ENCODE measurements around the gene JTB.

DNA sequence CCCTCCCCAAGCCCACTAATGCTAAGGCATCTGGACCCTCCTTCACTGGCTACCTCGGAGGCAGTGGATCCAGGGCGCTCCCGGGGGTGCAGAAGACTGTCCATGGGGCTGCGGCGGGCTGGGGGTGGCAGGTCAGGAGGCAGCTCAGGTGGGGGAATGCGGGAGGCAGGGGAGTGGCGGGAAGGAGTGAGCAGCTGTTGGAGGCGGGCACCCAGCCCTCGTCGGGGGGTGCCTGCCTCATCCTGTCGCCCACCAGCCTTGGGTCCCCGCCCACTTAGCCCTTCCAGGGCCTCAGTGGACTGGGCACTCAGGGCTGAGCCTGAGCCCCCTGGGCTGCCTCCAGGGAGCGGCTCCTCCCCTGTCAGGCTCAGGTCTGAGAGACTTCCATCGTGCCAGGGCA lies 44.0 kb downstream of the JTB start:
- TF ChIP-seq EZH2 (IDR thresholded peaks at IDR 0.05) (no peak), EZH2phosphoT487 (IDR thresholded peaks at IDR 0.05) (no peak)
- TF ChIP-seq, protein P1, sequence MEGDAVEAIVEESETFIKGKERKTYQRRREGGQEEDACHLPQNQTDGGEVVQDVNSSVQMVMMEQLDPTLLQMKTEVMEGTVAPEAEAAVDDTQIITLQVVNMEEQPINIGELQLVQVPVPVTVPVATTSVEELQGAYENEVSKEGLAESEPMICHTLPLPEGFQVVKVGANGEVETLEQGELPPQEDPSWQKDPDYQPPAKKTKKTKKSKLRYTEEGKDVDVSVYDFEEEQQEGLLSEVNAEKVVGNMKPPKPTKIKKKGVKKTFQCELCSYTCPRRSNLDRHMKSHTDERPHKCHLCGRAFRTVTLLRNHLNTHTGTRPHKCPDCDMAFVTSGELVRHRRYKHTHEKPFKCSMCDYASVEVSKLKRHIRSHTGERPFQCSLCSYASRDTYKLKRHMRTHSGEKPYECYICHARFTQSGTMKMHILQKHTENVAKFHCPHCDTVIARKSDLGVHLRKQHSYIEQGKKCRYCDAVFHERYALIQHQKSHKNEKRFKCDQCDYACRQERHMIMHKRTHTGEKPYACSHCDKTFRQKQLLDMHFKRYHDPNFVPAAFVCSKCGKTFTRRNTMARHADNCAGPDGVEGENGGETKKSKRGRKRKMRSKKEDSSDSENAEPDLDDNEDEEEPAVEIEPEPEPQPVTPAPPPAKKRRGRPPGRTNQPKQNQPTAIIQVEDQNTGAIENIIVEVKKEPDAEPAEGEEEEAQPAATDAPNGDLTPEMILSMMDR (IDR thresholded peaks at IDR 0.05) = no peak
